H9 (cell line): ENCODE results near the gene CASK. TPM values are rescaled to one million over a fixed set of nuclear protein-coding genes. Genes with fewer than 3 reads are reported as not detected.

Experiments
- DNase-seq: peaks from one replicate; pipeline ENCODE4 v3.0.0-alpha.2; 2017
- H2AFZ ChIP-seq: one replicate; pipeline ENCODE4 v1.6.1; 2013; ENCODE audit warnings: mild to moderate bottlenecking, low read length, control low read depth, moderate library complexity
- H2AK5ac ChIP-seq: 2 replicates; pipeline ENCODE4 v1.6.1; 2013; ENCODE audit warnings: low read length, control low read depth, mixed read lengths; ENCODE audit not compliant: insufficient read length
- H2BK120ac ChIP-seq: one replicate; pipeline ENCODE4 v1.6.1; 2013; ENCODE audit warnings: low read depth, mild to moderate bottlenecking, low read length, control low read depth, inconsistent platforms; ENCODE audit not compliant: poor library complexity, severe bottlenecking
- H2BK12ac ChIP-seq: 2 replicates; pipeline ENCODE4 v1.6.1; 2013; ENCODE audit warnings: low read length, control low read depth, mixed read lengths, low read depth; ENCODE audit not compliant: insufficient read length
- H2BK15ac ChIP-seq: 2 replicates; pipeline ENCODE4 v1.6.1; 2013; ENCODE audit warnings: low read depth, low read length, control low read depth
- H2BK20ac ChIP-seq: one replicate; pipeline ENCODE4 v1.6.1; 2013; ENCODE audit warnings: low read depth, mild to moderate bottlenecking, low read length, control low read depth, inconsistent platforms; ENCODE audit not compliant: poor library complexity, severe bottlenecking
- H2BK5ac ChIP-seq: 2 replicates; pipeline ENCODE4 v1.6.1; 2013; ENCODE audit warnings: low read length, control low read depth, mixed read lengths; ENCODE audit not compliant: insufficient read length
- H3K14ac ChIP-seq: 2 replicates; pipeline ENCODE4 v1.6.1; 2013; ENCODE audit warnings: low read length, control low read depth; ENCODE audit not compliant: insufficient read depth
- H3K18ac ChIP-seq: 2 replicates; pipeline ENCODE4 v1.6.1; 2013; ENCODE audit warnings: low read depth, mild to moderate bottlenecking, mixed read lengths, low read length, control low read depth; ENCODE audit not compliant: insufficient read length
- H3K23ac ChIP-seq: 2 replicates; pipeline ENCODE4 v1.6.1; 2013; ENCODE audit warnings: low read length, control low read depth, mixed read lengths, low read depth; ENCODE audit not compliant: insufficient read length
- H3K23me2 ChIP-seq: 2 replicates; pipeline ENCODE4 v1.6.1; 2013; ENCODE audit warnings: low read depth, mild to moderate bottlenecking, mixed read lengths, low read length, control low read depth; ENCODE audit not compliant: insufficient read length, poor library complexity, severe bottlenecking
- H3K27ac ChIP-seq: 2 replicates; pipeline ENCODE4 v1.5.1; 2013; ENCODE audit warnings: low read length, control low read depth, mixed read lengths, low read depth; ENCODE audit not compliant: insufficient read length
- H3K27me3 ChIP-seq: 2 replicates; pipeline ENCODE4 v1.6.1; 2013; ENCODE audit warnings: low read length, control low read depth, inconsistent platforms; ENCODE audit not compliant: insufficient read depth
- H3K4ac ChIP-seq: 2 replicates; pipeline ENCODE4 v1.6.1; 2013; ENCODE audit warnings: low read depth, mild to moderate bottlenecking, control low read depth, inconsistent platforms, low read length, moderate library complexity
- H3K4me1 ChIP-seq: 2 replicates; pipeline ENCODE4 v1.6.1; 2013; ENCODE audit warnings: low read length, control low read depth, inconsistent platforms; ENCODE audit not compliant: insufficient read depth
- H3K4me2 ChIP-seq: 2 replicates; pipeline ENCODE4 v1.6.1; 2013; ENCODE audit warnings: low read length, control low read depth, mixed read lengths; ENCODE audit not compliant: insufficient read length, insufficient read depth
- H3K56ac ChIP-seq: 2 replicates; pipeline ENCODE4 v1.6.1; 2013; ENCODE audit warnings: low read depth, mild to moderate bottlenecking, mixed read lengths, low read length, control low read depth; ENCODE audit not compliant: insufficient read length
- H3K79me1 ChIP-seq: 2 replicates; pipeline ENCODE4 v1.6.1; 2013; ENCODE audit warnings: low read depth, mild to moderate bottlenecking, moderate library complexity, low read length, control low read depth, inconsistent platforms; ENCODE audit not compliant: insufficient read depth, poor library complexity, severe bottlenecking
- H3K79me2 ChIP-seq: 2 replicates; pipeline ENCODE4 v1.6.1; 2013; ENCODE audit warnings: low read length, control low read depth, inconsistent platforms; ENCODE audit not compliant: insufficient read depth
- H3K9ac ChIP-seq: 2 replicates; pipeline ENCODE4 v1.6.1; 2013; ENCODE audit warnings: low read length, control low read depth, mixed read lengths; ENCODE audit not compliant: insufficient read length; ENCODE audit errors: extremely low read depth
- H3K9me3 ChIP-seq: one replicate; pipeline ENCODE4 v1.6.1; 2013; ENCODE audit warnings: low read depth, low read length, inconsistent platforms; ENCODE audit not compliant: control insufficient read depth
- H3T11ph ChIP-seq: one replicate; pipeline ENCODE4 v1.6.1; 2013; ENCODE audit warnings: mild to moderate bottlenecking, low read length, control low read depth, inconsistent platforms
- H4K20me1 ChIP-seq: one replicate; pipeline ENCODE4 v1.6.1; 2013; ENCODE audit not compliant: control insufficient read depth, insufficient read length, insufficient read depth
- H4K5ac ChIP-seq: 2 replicates; pipeline ENCODE4 v1.6.1; 2013; ENCODE audit warnings: low read depth, mild to moderate bottlenecking, mixed read lengths, low read length, control low read depth; ENCODE audit not compliant: insufficient read length
- H4K8ac ChIP-seq: replicated peaks from 2 replicates; pipeline ENCODE4 v1.6.1; 2013; ENCODE audit warnings: low read length, control low read depth, mixed read lengths, low read depth; ENCODE audit not compliant: insufficient read length
- H4K91ac ChIP-seq: 2 replicates; pipeline ENCODE4 v1.6.1; 2013; ENCODE audit warnings: low read depth, mild to moderate bottlenecking, moderate library complexity, mixed read lengths, low read length, control low read depth; ENCODE audit not compliant: insufficient read length
- H3K27ac Mint-ChIP-seq, 3 experiments: 2 replicates in 2 of 3; 3 replicates in 1 of 3; pipeline ENCODE4 v1.8.0; 2020 to 2021; ENCODE audit warnings: mixed read lengths in 3 of 3, mild to moderate bottlenecking in 1 of 3, moderate library complexity in 1 of 3
- H3K27me3 Mint-ChIP-seq: 2 replicates; pipeline ENCODE4 v1.8.0; 2021; ENCODE audit warnings: low read depth, mild to moderate bottlenecking, moderate library complexity, mixed read lengths
- H3K36me3 Mint-ChIP-seq, 3 experiments: 2 replicates in 2 of 3; 3 replicates in 1 of 3; pipeline ENCODE4 v1.8.0; 2020 to 2021; ENCODE audit warnings: low read depth in 3 of 3, mixed read lengths in 3 of 3; ENCODE audit not compliant: insufficient read depth in 1 of 3
- H3K4me1 Mint-ChIP-seq, 2 experiments: 2 replicates each; pipeline ENCODE4 v1.8.0; 2020; ENCODE audit warnings: mixed read lengths in 2 of 2
- H3K4me3 Mint-ChIP-seq, 2 experiments: 2 replicates in 1 of 2; 3 replicates in 1 of 2; pipeline ENCODE4 v1.8.0; 2020 to 2021; ENCODE audit warnings: mild to moderate bottlenecking in 2 of 2, mixed read lengths in 2 of 2, moderate library complexity in 1 of 2
- H3K9me3 Mint-ChIP-seq, 2 experiments: 2 replicates in 1 of 2; 3 replicates in 1 of 2; pipeline ENCODE4 v1.8.0; 2020; ENCODE audit warnings: mild to moderate bottlenecking in 2 of 2, mixed read lengths in 2 of 2, moderate library complexity in 1 of 2
- WGBS: extraction: QIAGEN DNeasy Blood & Tissue Kit; methylation state at CpG from one replicate; pipeline ENCODE4 v1.1.7; 2013; ENCODE audit warnings: missing lambda C conversion rate, low lambda C conversion rate, mixed read lengths; ENCODE audit not compliant: insufficient read length; ENCODE audit errors: extremely low coverage; 5-methylcytosine and 5-hydroxymethylcytosine counted together
- total RNA-seq: library from RNA; stranded (reverse); gene quantifications from 2 replicates; pipeline ENCODE4 v1.2.1, GENCODE V29; 2021
- TF ChIP-seq, protein P1 (sequence below): fragments of 200-600 bp; sonication (generic); conservative IDR thresholded peaks from 3 replicates; pipeline ENCODE4 v1.8.0; 2021; ENCODE audit warnings: antibody characterized with exemption, mild to moderate bottlenecking

Gene CASK
- total RNA-seq, 1 experiment from 2014 or later = 44.1 TPM

DNA sequence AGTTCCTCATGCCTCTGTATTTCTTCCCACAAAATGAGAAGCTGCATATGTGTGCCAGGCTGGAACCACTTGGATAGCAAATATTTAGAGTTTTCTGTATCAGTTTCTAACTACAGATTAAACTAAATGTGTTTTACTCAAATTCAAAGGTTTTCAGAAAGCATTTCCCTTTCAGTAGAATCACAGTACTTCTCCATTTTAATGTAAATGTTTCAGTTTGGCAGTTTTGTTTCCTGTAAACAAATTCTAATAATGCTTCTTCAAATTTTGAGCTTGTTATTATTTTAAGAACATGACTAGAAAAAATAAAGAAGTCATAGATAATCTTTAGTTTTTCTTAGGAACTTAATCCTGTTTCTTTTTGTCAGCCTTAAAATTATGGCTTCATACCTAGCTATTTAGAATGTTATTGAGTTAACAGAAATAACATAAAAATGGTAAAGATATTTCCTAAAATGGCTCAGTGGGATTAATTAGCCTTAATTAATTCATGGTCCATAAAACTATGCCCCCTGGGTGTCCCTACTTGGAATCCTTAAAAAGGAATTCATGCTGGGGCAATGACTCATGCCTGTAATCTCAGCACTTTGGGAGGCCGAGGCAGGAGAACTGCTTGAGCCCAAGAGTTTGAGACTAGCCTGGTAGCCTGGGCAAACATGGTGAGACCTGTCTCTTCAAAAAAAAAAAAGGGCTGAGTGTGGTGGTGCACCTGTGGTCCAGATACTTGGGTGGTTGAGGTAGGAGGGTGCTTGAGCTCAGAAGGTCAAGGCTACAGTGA lies 318.4 kb downstream of the CASK start:
- Histone ChIP-seq H2BK5ac (peak overlapping the region; percentile 79), H3K9ac (no peak overlapping the region), H2BK12ac (no peak overlapping the region), H3K4ac (no peak overlapping the region), H3K23me2 (no peaks in the 10 kb centered on the region), H3K79me1 (no peaks in the 10 kb centered on the region), H3K23ac (no peak overlapping the region), H3K14ac (no peak overlapping the region), H3K18ac (no peak overlapping the region), H2BK120ac (no peak overlapping the region), H4K91ac (no peak overlapping the region), H2BK15ac (no peak overlapping the region), H3K4me1 (peaks cover 14% of the 10 kb centered on the region; the same call in 1 of the 2 replicates), H3T11ph (no peak overlapping the region), H4K5ac (no peak overlapping the region), H3K4me2 (no peak overlapping the region), H4K8ac (no peak overlapping the region), H3K27me3 (no peaks in the 10 kb centered on the region), H2AK5ac (peak overlapping the region; percentile 93), H2AFZ (no peak overlapping the region), H3K56ac (no peak overlapping the region), H2BK20ac (no peak overlapping the region), H3K27ac (peak overlapping the region; percentile 72), H3K79me2 (no peaks in the 10 kb centered on the region), H3K9me3 (no peaks in the 10 kb centered on the region), H4K20me1 (no peaks in the 10 kb centered on the region)
- peaks cover 7 to 17% (median 10%) of the 10 kb centered on the region in 3 experiments; a peak in 6 of 7 replicates for H3K36me3 Mint-ChIP-seq
- DNase-seq = no peak
- WGBS = no CpG with 5 or more reads among the region's 1 CpG
- peaks cover 28 to 30% of the 10 kb centered on the region in 2 experiments for H3K4me1 Mint-ChIP-seq
- peaks cover 33 to 39% of the 10 kb centered on the region in 2 experiments for H3K9me3 Mint-ChIP-seq
- peak overlapping the region; percentile 77 to 91 (median 88); a peak in 6 of 7 replicates for H3K27ac Mint-ChIP-seq
- no peaks in the 10 kb centered on the region for H3K27me3 Mint-ChIP-seq
- H3K4me3 Mint-ChIP-seq = no peak overlapping the region
- TF ChIP-seq, protein P1, sequence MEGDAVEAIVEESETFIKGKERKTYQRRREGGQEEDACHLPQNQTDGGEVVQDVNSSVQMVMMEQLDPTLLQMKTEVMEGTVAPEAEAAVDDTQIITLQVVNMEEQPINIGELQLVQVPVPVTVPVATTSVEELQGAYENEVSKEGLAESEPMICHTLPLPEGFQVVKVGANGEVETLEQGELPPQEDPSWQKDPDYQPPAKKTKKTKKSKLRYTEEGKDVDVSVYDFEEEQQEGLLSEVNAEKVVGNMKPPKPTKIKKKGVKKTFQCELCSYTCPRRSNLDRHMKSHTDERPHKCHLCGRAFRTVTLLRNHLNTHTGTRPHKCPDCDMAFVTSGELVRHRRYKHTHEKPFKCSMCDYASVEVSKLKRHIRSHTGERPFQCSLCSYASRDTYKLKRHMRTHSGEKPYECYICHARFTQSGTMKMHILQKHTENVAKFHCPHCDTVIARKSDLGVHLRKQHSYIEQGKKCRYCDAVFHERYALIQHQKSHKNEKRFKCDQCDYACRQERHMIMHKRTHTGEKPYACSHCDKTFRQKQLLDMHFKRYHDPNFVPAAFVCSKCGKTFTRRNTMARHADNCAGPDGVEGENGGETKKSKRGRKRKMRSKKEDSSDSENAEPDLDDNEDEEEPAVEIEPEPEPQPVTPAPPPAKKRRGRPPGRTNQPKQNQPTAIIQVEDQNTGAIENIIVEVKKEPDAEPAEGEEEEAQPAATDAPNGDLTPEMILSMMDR = no peak
